Measurements from ENCODE around the gene NLRP13.

Gene NLRP13

DNA sequence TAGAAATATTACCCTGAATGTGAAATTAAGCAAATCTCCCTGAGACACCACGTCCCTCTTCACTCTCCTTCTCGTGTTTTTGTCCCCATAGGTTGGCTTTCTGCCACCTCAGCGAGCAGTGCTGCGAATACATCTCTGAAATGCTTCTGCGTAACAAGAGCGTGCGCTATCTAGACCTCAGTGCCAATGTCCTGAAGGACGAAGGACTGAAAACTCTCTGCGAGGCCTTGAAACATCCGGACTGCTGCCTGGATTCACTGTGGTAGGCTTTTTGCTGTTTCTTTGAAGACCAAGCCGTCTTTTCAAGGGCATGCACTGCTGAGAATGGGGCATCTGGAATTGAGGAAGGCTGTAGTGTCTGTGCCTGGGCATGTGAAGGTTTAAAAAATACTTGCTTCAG lies 61.4 kb downstream of the NLRP13 start:
- TF ChIP-seq, protein P1, sequence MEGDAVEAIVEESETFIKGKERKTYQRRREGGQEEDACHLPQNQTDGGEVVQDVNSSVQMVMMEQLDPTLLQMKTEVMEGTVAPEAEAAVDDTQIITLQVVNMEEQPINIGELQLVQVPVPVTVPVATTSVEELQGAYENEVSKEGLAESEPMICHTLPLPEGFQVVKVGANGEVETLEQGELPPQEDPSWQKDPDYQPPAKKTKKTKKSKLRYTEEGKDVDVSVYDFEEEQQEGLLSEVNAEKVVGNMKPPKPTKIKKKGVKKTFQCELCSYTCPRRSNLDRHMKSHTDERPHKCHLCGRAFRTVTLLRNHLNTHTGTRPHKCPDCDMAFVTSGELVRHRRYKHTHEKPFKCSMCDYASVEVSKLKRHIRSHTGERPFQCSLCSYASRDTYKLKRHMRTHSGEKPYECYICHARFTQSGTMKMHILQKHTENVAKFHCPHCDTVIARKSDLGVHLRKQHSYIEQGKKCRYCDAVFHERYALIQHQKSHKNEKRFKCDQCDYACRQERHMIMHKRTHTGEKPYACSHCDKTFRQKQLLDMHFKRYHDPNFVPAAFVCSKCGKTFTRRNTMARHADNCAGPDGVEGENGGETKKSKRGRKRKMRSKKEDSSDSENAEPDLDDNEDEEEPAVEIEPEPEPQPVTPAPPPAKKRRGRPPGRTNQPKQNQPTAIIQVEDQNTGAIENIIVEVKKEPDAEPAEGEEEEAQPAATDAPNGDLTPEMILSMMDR (conservative IDR thresholded peaks at IDR 0.05; ENCODE audit: low read depth, low read length) = no peak
- no peaks in the 10 kb centered on the region for H4K20me1 ChIP-seq (ENCODE audit: insufficient read depth)
- no peaks in the 10 kb centered on the region for H3K27me3 ChIP-seq (ENCODE audit: insufficient read depth, low read depth)
- no peaks in the 10 kb centered on the region for H3K4me1 ChIP-seq (ENCODE audit: low read depth, poor library complexity, severe bottlenecking)
- H3K4me2 ChIP-seq = no peak overlapping the region
- H3K36me3 ChIP-seq (ENCODE audit: insufficient read depth) = no peaks in the 10 kb centered on the region
- no peak overlapping the region for H3K27ac ChIP-seq
- no peaks in the 10 kb centered on the region for H3K79me2 ChIP-seq (ENCODE audit: insufficient read depth, low read depth)
- H3K4me3 ChIP-seq (IDR thresholded peaks at IDR 0.05; ENCODE audit: insufficient read depth, low read depth, low read length) = no peak overlapping the region
- H3K9ac ChIP-seq = no peak overlapping the region
- H2AFZ ChIP-seq (ENCODE audit: low read depth) = no peak overlapping the region

- Histone ChIP-seq H3K4me2 (no peak overlapping the region), H3K4me1 (ENCODE audit: low read depth, poor library complexity, severe bottlenecking) (no peaks in the 10 kb centered on the region), H3K27ac (no peak overlapping the region), H3K79me2 (ENCODE audit: insufficient read depth, low read depth) (no peaks in the 10 kb centered on the region), H4K20me1 (ENCODE audit: insufficient read depth) (no peaks in the 10 kb centered on the region), H3K27me3 (ENCODE audit: insufficient read depth, low read depth) (no peaks in the 10 kb centered on the region), H3K4me3 (IDR thresholded peaks at IDR 0.05; ENCODE audit: insufficient read depth, low read depth, low read length) (no peak overlapping the region), H2AFZ (ENCODE audit: low read depth) (no peak overlapping the region), H3K9ac (no peak overlapping the region), H3K36me3 (ENCODE audit: insufficient read depth) (no peaks in the 10 kb centered on the region)
- TF ChIP-seq, protein P1 (conservative IDR thresholded peaks at IDR 0.05; ENCODE audit: low read depth, low read length) = no peak
Measured at GRCh38 chr19:55867101-55867500, 65.0 kb downstream of the NLRP13 start.

DNA sequence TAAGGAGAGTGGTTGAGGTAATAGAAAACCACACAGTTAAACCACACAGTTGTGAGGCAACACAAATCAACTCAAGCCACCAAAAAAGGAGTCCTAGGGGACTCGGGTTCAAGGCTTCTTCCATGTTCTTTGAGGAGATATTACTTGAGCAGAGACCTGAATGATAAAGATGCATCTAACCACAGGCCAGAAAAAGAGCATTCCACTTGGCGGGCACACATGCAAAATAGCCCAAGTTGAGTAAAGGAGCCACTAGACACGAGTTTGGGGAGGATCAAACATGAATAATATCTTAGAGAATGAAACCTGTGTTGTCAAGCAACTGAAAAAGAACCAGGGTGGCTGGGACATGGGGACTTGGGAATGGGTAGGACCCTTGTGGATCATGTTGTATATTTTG lies 65.6 kb downstream of the NLRP13 start:
- no peaks in the 10 kb centered on the region for H4K20me1 ChIP-seq (ENCODE audit: insufficient read depth)
- no peak overlapping the region for H3K27ac ChIP-seq
- TF ChIP-seq, protein P1 (conservative IDR thresholded peaks at IDR 0.05; ENCODE audit: low read depth, low read length) = no peak
- no peaks in the 10 kb centered on the region for H3K79me2 ChIP-seq (ENCODE audit: insufficient read depth, low read depth)
- H3K4me3 ChIP-seq (IDR thresholded peaks at IDR 0.05; ENCODE audit: insufficient read depth, low read depth, low read length) = no peak overlapping the region
- no peak overlapping the region for H3K9ac ChIP-seq
- H3K4me1 ChIP-seq (ENCODE audit: low read depth, poor library complexity, severe bottlenecking) = no peaks in the 10 kb centered on the region
- H3K36me3 ChIP-seq (ENCODE audit: insufficient read depth) = no peaks in the 10 kb centered on the region
- H3K4me2 ChIP-seq = no peak overlapping the region
- no peak overlapping the region for H2AFZ ChIP-seq (ENCODE audit: low read depth)
- H3K27me3 ChIP-seq (ENCODE audit: insufficient read depth, low read depth) = no peaks in the 10 kb centered on the region

DNA sequence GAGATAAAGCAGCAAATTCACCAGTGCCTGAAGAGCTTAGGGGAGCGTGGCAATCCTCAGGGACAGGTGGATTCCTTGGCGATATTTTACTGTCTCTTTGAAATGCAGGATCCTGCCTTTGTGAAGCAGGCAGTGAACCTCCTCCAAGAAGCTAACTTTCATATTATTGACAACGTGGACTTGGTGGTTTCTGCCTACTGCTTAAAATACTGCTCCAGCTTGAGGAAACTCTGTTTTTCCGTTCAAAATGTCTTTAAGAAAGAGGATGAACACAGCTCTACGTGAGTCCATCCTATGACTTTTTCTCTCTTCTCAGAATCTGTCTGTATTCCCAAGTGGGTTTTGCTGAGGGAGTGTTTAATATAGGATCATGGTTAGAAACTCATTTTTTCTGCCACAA lies 73.2 kb downstream of the NLRP13 start:
- H3K4me2 ChIP-seq = no peak overlapping the region
- no peak overlapping the region for H3K9ac ChIP-seq
- TF ChIP-seq, protein P1 (conservative IDR thresholded peaks at IDR 0.05; ENCODE audit: low read depth, low read length) = no peak
- H3K36me3 ChIP-seq (ENCODE audit: insufficient read depth) = no peaks in the 10 kb centered on the region
- no peaks in the 10 kb centered on the region for H3K79me2 ChIP-seq (ENCODE audit: insufficient read depth, low read depth)
- no peaks in the 10 kb centered on the region for H3K27me3 ChIP-seq (ENCODE audit: insufficient read depth, low read depth)
- no peak overlapping the region for H2AFZ ChIP-seq (ENCODE audit: low read depth)
- H4K20me1 ChIP-seq (ENCODE audit: insufficient read depth) = no peaks in the 10 kb centered on the region
- H3K4me3 ChIP-seq (IDR thresholded peaks at IDR 0.05; ENCODE audit: insufficient read depth, low read depth, low read length) = no peak overlapping the region
- H3K4me1 ChIP-seq (ENCODE audit: low read depth, poor library complexity, severe bottlenecking) = no peaks in the 10 kb centered on the region
- no peak overlapping the region for H3K27ac ChIP-seq
